ENCODE measurements around the gene ARSB. TPM values are rescaled to one million over a fixed set of nuclear protein-coding genes. Genes with fewer than 3 reads are reported as not detected.
"Not testable (repeated sequence)": the region's sequence is repeated elsewhere in the genome, so short reads cannot be mapped to it uniquely, and the experiment has no call there.

The ARSB gene
- polyA plus RNA-seq, 12 donors, result 14.5 to 414 (median 22.6) TPM

DNA sequence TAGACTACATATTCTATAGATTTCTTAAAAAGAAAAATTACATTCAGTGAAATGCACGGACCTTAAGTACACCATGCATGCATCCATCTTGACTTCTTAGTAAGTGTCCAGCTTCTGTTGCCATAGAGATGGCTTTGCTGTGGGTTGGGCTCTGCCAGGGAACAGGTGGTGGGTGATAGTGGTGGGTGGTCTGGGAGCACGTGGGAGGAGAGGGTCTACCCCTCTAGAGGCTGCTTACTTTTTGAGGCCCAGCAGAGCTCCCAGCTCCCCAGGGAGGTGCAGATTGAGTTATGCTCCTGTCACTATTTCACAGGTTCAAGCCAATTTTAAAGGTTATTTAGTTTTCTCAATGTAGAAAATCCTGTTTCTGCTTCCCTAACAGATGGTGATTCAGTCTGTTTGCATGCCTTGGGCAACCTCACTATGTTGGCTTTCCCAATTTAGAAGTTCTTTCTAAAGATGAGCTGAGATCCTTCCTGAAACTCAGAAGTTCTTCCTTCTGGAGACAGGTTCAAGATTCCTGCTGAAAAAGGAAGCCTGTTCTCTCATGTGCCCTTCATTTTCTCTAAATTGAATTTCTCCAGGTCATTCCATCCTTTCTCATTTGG is 229.2 kb downstream of the ARSB start:
- DNase-seq, result no peak

DNA sequence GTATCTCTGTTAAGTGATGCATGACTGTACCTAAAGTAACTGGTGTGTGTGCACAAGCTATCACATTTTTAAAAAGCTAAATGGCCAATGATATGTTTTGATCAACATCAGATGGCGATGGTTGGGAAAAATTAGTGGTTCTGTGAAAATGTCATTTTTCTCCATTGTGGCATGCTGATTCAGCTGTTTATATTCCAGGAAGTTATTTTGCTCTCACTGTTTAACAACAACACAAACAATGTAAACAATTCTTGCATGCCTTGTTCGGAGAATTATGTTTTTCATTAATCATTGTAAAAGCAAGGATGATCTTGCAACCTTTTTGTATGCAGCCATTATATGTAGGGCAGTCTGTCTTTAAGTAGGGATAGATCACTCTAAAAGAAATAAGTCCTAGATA is 230.5 kb downstream of the ARSB start:
- DNase-seq, result no peak

DNA sequence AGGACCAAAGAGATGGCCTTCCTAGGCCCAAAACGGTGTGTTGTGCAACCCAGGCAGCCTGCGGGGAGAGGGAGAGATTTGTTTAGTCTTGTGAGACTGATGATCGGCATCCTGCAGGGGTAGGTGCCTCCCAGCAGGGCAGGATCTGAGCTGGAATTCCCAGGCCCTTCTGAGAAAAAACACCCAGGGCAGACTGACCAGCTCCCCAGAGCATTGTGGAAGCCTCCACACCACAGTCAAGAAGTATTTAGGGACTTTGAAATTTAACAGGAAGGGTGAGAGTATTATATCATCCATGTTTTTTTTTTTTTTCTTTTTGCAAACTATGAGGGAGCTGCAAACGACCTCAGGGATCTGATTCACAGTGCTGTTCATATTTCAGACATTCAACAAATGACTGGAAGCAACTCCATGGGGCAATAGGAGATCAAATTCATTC is 232.0 kb downstream of the ARSB start:
- no peak for DNase-seq

DNA sequence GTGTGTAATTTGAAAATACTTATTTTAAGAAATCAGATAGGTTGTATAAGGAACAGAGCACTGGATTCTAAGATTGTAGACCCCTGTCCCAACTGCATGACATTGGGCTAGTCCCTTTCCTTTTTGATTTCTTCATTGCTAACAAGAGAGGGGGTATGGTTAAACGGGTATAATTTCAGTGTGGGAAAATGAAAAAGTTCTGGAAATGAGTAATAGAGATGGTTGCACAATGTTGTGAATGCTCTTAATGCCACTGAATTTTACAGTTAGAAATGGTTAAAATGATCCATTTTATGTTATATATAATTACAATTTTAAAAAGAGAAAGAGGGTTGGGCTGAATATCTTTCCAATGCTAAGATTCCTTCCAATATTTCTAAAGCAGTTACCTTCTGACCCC is 233.2 kb downstream of the ARSB start:
- no peak for DNase-seq

DNA sequence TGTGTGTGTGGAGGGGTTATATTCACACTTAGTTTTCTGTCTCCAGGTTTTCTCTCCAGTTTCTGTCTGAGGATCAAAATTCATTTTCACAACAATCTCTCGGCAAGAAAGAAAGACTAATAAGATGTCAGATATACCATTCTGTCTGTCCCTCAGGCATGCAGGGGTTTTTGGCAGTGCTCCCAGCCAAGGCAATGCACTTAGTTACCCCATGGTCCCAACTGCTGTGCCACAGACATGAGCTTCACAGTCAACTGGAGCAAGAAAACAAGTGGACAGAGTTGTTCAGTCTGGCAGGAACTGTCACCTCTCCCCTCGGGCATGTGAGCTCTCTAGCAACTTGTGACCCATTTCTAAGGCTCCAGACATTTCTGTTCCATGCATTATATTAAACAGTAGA is 234.8 kb downstream of the ARSB start:
- DNase-seq, result no peak

DNA sequence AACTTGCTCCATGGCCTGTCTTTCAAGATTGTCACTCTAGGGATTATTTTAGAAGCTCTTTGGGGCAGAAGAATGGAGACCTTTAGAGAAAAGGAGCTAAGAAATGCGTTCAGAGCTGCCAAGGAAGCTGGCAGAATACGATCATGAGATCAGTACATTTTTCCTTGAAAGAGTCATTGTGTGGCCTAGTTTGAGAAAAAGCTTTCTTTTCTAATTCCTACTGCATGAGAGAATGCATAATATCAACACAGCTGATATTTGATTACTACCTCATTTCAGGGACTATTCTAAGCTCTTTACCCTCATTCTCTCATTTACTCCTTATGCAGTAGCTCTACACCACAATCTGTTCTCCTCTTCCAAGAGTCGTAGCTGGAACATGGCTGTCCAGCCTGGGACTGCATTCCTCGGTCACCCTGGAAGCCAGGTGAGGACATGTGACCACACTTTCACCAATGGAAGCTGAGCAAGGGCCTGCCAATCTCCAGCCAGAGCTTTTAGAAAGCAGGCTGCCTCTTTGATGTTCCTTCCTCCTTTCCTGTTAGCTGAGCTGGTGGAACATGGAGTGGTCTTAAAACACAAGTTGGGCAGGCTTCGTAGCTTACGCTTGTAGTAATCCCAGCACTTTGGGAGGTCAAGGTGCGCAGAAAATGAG is 237.3 kb downstream of the ARSB start:
- DNase-seq, result peak; percentile 75

DNA sequence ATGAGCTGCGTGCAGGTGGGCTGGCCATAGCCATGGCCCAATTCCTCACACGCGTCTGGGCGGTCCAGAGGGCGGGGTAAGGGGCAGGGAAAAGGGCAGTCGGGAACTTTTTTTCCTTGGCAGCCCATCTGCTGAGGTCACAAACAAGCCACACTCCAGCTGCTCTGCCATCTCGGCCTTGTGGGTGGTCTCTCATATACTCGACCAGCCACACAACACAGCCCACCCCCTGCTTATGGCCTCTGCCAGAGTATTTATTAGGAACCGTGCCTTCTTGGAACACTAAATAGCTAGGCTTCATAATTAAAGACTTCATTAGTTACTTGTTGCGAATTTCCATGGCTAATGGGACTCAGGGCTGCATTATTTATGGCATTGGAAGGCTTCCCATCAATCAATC is 238.1 kb downstream of the ARSB start:
- DNase-seq, result no peak

DNA sequence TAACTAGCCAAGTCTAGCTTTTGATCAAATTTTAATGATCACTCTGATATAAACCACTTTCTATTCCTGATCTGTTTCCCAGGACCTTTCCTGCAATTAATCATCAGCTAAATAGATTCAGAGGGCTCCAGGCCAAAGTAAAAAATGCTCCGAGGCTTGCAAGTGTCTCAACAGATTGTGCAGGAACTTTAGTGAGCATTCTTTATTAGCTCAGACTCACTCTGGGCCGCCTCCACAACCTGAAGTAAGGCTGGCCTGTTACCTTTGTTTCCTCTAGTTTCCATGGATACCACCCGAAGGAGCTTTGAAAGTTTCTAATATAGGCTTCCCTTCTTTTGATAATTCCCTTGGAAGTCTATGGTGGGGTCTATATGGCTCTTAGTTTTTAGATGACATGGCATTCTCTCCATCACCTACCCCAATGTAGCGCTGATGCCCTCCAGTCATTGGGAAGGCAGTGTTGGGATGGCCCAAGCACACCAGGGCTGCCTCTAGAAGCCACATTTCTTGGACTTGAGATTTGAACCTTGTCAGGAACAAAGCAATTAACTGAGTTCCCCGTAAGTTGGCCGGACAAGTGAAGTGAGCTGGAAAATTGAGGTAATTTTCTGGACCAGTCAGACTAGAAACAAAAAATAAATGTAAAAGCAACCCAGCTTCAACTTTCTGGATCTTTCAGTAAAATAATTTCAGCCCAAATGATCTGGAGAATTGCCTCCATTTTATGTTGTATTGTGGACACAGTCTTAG is 238.9 kb downstream of the ARSB start:
- peak; percentile 46 for DNase-seq

DNA sequence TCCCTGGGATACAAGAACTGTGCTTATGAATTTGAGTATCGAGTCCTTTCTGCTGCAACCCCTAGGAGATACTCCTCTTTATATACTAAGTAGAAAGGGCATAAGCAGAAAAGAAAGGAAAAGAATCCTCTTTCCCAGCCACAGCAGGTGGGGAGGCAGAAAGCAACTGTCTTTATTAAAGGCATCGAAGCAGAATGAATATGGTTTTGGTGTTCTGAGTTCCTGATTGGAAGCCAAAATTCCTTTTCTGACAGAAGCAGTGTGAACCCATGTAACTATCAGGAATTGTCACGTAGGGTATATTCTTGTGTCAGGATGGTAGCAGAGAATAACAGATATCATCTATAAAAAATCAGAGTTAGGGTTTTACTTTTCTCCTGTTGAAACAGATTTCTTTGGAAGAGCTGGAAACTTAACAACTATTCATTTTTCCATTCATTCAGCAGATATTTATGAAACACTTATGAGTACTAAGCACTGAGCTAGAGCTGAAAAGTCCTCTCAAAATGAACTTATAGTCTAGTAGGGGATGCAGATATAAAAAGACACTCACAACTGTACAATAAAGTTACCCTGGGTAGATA is 240.1 kb downstream of the ARSB start:
- DNase-seq, result peak; percentile 63

DNA sequence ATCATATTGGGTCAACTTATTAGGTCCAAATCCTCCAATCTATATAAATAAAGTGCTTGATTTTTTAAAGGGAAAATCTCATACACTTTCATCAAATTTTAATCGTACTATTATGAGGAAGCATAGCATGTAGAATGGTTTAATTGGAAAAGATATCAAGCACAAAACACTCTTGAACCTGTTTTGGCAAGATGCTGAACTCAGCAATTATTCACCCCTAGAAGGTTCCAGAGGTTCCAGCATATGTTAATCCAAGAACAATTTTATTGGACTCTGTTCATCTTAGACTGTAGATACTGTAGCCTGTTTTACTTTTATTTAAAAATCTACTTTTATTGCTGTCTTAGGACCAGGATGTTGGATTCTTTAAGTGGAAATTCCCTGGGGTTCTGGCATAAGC is 244.1 kb downstream of the ARSB start:
- no peak for DNase-seq

DNA sequence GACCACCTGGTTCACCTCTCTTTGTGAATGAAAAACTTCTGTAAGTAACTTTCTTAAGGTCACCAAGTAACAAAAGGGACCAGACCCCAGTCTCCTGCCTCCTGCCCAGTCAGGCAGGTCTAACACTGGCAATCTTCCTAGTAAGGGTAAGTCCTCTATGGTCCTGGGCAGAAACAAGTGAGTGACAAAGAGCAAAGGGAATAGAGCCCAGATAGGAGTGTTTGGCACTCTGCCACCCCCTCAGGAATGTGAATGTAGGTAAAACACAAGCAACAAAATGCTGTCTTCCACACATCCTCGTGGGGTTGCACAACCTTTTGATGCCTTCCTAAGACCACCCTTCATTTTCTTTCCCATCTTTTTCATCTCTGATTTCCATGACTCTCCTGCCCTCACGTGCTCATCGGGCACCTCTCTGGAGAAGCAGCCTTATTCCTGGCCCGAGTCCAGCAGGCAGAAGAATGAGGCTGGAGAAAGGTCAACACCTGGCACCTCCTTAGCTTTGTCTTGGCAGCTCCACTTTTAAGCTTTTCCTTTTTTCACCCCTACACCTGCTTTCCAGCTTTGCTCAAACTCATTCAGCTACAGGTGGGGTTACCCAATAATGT is 246.3 kb downstream of the ARSB start:
- no peak for DNase-seq

DNA sequence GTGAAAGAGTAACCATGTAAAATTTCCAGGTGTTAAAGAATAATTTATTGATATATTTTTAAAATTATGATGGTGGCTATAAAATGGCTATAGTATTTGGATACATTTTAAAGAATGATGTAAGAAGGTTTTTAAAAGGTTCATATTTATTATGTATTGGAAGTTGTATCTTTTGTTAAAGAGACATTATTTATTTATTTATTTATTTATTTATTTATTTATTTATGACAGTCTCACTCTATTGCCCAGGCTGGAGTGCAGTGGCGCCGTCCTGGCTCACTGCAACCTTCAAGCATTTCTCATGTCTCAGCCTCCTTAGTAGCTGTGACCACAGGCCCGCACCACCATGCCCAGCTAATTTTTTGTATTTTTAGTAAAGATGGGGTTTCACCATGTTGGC is 247.0 kb downstream of the ARSB start:
- no peak for DNase-seq

DNA sequence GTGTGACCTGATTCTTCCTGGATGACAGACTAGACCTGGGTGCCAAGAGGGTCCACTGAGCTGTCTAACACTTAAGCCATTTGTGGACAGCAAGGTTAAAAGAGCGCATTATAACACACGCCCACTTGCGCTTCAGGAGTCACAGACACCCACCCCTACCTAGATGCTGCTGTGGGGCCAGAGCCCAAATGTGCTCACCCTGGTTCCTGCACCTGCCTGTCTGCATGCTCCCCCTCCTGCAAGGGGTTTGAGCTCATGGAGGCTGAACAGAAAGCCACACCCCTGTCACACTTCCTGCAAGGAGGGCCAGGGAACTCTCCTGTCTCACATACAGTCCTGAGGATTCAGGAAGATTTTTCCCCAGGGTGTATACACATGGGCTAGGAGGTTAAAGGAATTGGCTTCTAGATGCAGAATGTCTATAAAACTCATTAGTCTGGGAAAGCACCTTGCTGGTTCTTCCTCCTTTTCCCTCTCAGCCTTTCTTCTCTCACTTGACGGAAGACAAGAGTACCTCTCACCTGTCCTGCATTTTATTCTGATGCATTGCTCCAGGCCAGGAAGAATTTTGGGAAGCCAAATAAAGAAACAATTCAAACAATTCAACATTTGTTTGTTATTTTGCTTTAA is 249.2 kb downstream of the ARSB start:
- DNase-seq, result no peak

DNA sequence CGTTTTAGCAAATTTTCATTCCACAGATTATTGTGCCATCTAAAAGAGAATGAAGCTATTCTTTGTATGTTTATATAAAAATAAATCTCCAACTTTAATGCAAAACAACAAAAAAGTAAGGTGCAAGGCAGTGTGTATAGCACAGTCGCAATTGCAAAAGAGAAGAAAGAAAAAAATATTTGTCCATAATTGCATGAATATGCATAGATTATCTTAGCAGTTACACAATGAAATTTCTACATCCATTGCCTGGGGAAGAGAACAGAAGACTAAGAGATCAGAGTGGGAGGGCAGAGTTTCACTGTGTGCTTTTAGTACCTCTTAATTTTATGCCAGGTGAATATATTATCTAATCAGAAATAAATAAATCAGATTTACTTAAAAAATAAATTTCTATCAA is 250.2 kb downstream of the ARSB start:
- no peak for DNase-seq

DNA sequence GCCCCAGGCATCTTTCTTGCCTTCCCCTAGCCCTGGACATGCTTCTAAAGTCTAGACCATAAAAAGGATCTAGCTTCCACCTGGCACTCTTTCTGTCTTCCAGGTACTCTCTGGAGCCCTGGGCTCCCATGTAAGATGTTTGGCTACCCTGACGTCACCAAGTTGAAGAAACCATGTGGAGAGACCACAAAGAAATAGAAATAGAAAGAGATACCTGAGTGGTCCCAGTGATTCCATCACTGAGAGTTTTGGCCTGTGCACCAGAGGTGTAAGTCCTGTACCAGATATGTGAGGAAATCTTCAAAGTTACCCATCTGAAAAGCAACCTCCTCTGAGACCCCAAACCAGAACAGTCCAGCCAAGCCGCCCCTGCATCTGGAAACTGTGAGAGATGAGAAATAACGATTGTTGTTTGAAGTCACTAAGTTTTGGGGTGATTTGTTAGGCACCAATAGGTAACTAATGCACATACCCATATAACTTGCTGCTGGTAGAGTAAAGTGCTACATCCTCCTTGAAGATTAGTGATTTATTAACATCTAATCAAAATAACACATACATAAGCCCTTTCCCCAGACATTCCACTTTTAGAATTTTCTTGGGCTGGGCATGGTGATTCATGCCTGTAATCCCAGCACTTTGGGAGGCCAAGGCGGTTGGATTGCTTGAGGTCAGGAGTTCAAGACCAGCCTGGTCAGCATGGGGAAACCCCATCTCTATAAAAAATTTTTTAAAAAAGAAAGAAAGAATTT is 250.8 kb downstream of the ARSB start:
- no peak for DNase-seq

DNA sequence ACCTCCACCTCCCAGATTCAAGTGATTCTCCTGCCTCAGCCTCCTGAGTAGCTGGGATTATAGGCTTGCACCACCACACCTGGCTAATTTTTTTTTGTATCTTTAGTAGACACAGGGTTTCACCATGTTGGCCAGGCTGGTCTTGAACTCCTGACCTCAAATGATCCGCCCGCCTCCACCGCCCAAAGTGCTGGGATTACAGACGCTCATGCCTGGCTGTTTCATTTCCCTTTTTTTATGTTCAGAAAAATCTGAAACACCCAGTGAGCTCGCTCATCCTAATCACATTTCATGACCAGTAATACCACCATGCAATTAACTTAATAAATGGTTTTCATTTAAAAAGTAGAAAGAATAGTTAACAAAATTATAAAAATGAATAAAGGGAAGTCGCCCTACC is 252.4 kb downstream of the ARSB start:
- not testable (repeated sequence) for DNase-seq

DNA sequence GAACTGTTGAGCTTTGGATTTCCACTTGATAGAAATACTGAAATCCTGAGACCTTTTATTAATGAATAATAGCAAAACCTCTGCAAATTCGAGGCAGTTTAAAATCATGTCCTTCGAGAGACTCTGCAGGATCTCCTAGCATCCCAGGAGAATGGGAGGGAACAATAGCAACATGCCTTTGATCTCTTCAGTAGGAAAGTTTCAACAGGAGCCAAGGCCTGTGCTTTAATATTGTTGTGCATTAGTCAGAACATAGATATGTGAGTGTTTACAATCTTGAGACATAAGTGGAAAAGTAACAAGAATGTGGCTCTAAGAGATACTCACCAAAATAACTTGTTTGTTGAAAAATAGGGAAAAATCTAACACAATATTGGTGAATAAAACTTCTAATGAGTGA is 253.2 kb downstream of the ARSB start:
- DNase-seq, result no peak

DNA sequence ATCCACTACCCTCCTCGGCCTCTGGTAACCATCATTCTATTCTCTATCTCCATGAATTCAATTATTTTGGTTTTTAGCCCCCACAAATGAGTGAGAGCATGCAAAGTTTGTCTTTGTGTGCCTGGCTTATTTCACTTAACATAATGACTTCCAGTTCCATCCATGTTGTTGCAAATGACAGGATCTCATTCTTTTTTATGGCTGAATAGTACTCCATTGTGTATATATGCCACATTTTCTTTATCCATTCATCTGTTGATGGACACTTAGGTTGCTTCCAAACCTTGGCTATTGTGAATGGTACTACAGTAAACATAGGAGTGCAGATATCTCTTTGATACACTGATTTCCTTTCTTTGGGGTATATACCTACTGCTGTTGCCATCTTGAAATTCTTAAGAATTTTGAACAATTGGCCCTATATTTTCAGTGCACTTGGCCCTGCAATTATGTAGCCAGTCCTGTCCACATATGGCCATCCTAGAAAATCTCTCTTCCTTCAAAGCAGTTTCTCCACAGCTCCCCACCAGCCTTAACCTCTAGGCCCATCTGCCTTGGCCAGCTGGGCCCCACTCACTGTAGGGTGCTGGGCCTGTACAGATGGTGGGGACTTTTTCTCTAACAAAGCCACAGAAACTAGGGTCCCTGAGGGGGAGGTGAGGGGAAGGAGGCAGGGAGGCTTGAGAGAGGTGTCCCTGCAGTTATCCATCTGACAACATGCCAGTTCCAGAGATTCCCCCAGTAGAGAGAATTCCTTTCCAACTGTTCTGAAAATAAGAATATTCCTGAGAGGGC is 254.6 kb downstream of the ARSB start:
- DNase-seq, result no peak

DNA sequence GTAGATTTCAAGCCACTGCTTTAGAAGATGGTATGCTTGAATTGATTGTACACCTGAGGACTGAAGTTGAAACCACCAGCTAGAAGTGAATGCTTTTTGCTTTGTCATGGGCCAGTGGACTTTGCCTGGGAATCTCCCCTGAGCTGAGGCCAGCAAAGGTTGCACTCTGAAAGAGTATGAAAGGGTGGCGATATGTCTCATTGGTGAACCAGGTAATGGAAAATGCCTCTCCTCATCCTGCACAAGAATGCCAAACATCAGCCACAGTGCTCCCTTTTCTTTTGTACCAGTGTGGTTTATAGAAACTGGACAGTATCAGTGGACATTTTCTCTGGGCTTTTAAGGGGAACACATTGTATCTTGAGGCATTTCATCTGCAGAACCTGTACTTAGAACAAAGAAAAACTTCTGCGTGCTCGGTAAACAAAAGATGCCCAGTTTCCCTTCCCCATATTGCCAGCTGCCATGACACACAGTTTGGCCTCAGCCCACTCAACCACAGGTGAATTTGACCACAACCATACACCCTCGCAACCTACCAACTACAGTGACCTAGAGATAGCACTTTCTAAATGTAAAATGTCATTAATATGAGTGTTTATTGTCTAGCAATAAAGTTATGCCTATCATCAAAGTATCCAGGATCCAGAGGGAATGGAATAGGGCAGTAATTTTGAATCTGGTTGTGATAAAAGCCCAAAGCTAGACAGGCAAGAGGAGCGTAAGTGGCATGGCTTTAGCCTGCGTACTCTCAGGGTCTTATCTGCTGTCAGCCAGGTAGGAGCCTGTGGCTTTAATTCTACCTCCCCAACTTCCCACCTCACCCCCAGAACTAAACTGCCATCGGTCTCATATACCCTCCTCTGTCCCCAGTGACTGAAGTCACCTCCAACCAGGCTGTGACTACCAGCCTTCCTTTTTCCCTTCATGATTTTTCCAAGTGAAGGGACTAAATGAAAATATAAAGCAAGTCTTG is 257.0 kb downstream of the ARSB start:
- no peak for DNase-seq
